Measurements from ENCODE around the gene RPS6KA2.

The RPS6KA2 gene

DNA sequence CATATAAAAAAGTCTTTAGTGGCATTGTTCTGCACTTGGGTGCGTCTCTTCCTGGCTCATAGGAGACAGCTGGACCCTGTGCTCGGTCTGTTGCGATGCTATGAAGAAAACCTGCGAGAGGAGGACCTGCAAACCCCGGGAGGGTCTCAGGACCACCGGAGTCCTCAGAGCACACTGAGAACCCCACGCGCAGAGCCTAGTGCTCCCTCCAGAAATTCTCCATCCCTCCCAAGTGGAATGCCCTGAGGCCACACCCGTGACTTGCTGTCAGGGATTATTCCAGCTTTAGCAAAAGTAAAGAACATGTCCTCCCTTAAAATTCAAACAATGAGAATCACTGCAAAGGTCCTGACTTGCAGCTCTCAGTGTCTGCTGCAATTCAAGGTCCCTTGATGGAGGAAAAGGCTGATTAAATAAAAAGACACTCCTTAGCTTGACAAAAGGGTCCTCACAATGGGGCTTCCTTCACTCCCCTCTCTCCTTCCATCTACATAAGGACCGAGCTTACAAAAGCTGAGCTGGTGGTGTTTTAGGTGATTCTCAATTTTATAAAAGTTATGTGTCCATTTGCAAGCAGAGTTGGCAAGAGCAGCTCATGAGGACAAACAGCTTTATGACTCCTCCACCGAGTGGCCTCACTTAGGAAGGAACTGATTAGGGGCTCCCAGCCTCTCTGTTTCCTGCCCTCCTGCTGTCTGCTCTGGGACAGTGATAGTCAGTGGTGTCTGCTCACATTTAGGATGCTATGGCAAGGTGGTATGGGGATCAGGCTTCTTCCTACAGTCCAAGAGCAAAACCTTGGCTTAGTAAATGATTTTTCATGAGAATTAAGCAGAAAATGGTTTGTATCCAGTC lies 137.5 kb downstream of the RPS6KA2 start:
- no peak for DNase-seq (ENCODE audit: low read depth in 2 of 3, low spot score in 2 of 3)

DNA sequence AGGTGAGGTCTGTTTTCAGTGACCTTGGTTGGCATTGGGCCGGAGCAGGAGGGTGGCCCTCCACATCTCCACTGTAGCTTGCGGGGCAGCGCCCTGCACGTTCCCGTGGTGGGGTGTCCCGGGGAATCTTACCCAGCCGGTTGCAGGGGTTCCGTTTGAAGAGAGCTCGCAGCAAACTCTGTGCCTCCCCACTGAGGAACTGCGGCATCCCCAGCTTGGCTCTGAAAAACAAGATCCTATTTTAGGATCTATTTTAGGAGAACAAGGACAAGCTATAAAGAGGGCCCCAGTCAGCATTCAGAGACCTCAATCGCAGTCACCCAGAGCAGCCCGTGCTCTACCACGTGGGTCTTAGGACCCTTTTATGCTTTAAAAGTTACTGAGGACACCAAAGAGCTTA lies 138.3 kb downstream of the RPS6KA2 start:
- DNase-seq (ENCODE audit: low read depth in 2 of 3, low spot score in 2 of 3): no peak

DNA sequence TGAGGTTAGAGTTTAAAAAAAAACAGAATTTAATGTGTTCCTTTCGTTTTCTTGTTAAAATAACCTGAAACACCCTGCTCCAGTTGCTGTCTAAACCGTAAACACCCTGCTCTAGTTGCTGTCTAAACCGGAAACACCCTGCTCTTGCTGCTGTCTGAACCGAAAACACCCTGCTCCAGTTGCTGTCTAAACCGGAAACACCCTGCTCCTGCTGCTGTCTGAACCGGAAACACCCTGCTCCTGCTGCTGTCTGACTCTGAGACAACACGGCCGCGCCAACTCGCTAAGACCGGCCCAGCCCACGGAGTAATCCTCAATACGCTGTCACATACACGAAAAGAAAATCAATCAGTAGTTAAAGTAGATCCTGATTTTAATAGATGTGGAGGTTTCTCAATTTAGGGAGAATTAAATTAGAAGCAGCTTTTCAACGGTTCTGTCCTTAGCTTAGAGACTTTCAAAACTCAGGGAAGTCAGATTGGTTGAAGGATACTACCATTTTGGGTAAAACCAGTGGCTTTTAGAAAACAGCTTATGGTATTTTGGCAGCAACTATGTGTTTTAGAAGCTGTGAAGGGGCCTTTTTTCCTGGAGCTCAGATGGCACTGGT lies 138.9 kb downstream of the RPS6KA2 start:
- DNase-seq (ENCODE audit: low read depth in 2 of 3, low spot score in 2 of 3): peak in 2 of 3 experiments; percentile 43 to 44

DNA sequence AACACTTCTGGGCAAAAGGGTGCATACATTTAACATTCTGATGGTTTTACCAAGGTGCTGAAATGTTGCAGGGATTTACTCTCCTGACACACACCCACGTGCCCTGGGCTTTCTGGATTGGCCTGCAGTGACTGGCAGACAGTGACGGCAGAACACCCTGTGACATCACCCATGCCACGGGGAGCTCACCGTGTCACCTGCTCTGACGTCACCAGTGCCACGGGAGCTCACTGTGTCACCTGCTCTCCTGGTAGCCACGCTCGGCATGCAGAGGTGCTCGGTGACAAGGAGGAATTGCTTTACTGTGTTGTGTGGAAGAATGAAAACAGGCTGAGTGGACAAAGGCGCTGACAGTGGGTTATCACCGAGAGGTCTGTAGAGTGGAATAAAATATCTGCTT lies 139.9 kb downstream of the RPS6KA2 start:
- DNase-seq (ENCODE audit: low read depth in 2 of 3, low spot score in 2 of 3): no peak

DNA sequence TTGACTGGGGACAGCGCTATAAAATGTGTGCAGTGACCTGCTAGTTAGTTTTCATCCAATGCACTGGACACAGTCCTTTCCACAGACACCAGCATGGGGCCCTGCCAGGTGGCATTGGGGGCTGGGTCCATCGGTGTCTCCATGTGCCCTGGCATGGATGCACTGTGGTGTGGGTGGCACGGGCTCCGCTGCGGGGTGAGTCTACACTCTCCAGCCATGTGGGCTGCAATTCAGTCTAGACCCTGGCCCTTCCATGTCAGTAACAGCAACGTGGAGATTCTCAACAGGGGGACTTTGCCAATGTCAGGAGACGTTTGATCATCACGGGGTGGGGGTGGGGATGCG lies 140.5 kb downstream of the RPS6KA2 start:
- no peak for DNase-seq (ENCODE audit: low read depth in 2 of 3, low spot score in 2 of 3)

DNA sequence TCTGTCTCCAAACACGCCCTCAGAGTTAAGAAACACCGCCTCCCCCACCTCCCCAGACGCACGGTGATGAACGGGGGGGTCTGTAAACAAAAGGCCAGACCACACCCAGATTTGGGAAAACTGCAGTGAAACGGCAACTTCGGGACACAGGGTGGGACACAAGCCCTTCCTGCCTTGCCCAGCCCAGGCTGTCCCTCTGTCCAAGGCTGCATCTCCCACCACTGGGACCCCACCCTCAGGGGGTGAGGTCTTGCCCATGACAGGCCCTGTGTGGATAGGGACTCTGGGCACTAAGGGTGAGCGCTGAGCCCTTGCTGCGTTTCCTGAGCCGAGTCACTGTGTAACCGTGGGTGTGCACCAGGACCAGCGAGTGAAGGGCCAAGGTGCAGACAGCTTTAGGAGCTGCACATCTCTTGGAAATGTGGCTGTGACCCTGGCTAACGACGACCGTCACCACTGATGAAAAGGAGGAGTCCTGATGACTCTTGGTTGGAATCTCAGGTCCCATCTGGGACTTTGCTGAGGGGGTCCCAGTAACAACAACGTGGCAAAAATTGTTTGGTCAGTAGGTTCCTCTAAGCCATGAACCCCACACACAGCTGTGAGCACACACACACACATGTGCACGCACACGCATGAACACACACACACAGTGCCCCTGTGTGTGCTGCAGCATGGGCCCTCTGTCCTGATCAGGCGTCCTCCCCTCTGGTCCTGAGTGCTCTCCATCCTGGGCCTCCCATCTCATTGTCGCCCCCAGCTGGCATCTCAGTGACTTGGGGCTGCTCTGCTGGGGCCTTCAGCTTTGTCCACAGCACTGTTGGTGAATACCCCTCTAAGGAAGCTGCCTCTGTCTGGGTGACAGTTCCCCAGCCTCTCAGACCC lies 141.2 kb downstream of the RPS6KA2 start:
- no peak for DNase-seq (ENCODE audit: low read depth in 2 of 3, low spot score in 2 of 3)

DNA sequence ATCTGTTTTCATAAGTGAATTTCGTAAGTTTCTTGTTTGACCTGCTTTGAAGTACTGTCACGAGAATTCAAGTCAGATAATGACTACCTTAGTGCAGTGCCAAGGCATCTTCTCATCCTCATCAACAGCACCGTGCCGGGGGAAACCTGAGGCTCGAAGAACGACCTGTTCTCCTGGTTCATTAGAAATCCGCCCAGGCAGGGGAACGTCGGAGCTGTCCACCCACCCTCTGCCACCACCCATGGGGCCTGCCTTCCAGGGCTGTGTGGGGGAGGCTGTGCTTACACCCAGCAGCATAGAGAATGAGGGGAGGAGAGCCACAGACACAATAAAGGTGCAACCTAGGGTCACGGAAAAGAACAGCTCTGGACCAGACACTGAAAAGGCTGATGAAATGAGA lies 142.2 kb downstream of the RPS6KA2 start:
- DNase-seq (ENCODE audit: low read depth in 2 of 3, low spot score in 2 of 3): no peak

DNA sequence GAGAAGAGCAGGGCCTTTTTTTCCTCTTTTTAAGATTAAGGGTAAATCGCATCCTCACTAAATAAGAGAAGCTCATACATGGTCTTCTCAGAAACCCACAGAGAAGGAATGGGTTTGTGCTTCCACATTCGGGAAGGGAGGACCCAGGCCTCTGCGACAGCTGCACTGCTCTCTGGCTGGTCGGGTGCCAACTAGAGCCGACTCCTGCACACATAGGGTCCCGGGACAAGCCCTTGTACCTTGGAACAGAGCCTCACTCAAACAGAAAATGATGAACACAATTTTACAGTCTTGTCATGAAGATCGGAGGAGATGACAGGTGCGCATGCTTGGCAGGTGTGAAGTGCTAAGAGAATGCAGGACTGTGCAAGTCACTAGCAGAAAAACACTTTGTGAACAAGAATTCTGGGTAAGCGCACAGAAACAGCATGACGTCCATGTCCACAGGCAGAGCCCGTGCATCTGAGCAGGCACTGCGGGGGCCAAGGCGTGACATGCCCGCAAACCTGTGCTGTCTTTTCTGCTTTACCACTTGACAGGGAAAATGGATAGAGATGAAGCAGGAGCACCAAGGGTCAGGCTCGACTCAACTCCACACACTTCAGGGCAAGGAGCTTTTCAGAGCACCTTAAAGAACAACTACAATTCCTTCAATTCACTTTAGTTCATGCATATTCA lies 143.3 kb downstream of the RPS6KA2 start:
- no peak for DNase-seq (ENCODE audit: low read depth in 2 of 3, low spot score in 2 of 3)

DNA sequence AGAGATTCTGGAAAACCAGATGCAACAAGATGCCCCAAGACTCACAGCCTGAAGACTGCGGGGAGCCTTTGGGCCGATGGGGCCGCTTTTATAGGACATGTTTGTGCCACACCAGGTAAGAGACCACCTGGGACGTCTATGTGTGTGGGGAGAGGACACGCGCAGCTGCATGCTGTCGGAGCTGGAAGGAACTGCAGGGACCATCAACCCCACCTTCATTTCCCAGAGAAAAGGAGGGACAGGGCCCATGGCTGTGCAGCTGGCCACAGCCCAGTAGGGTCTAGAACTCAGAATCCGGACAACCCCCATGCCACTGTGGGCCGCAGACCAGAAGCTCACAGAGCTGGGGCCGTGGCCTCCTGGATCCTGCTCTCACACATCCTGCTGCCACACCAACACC lies 144.0 kb downstream of the RPS6KA2 start:
- no peak for DNase-seq (ENCODE audit: low read depth in 2 of 3, low spot score in 2 of 3)

DNA sequence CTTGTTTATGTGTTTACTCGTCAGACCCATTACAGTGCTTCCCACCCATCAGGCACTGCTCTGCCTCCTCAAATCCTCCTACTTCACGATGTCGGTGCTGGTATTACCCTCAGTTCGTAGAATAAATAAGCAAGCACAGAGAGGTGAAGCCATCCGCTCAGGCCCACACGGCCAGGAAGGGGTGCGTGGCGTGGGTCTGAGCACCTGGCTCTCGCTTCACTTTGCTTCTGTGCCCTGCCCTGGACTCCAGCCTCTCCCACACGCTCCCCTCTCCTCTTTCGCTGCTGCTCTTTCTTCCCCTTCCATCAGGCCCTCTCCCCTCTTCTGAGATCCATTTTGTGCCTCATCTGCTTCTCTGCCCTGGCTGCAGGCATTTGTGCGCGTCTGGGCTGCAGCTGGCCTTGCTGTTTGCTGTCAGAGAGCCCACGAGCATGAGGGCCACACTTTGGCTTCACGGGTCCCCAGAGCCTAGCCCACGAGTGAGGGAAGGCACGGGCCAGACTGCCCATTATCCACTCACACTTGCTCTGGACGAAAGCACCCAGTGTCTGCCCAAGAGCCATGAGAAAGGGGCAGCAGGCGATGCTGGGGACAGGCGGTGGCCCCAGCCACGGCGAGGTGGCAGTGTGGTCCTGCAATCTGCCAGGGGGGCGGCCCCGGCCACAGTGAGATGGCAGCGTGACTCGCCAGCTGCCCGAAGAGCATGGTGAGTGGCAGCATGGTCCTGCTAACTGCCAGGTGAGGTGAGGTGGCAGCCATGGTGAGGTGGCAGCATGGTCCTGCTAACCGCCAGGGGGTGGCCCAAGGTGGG lies 148.1 kb downstream of the RPS6KA2 start:
- no peak for DNase-seq (ENCODE audit: low read depth in 2 of 3, low spot score in 2 of 3)

DNA sequence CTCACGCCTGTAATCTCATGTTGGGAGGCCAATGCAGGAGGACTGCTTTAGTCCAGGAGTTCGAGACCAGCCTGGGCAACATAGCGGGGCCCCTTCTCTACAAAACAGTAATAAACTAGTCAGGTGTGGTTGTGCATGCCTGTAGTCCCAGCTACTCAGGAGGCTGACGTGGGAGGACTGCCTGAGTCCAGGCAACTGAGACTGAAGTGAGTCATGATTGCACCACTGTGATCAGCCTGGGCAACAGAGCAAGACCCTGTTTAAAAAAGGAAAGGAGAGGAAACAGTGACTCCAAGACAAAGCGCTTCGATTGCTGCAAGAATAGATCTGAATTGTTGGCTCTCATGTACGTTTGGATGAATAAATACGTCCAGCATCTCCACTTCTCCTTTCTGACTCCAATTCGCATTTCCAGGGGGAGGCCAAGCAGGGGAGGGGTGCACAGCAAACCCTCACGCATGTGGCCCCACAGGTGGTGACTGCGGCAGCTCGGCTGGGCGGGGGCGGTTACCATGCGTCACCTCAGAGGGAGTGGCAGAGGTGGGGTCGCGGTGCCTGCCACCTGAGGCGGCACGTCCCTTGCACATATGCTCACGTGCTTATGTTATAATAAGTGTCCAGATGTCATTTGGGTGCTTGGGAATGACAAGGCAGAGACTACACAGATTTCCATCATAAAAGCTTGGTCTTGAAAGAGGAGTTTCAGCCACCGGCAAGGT lies 149.2 kb downstream of the RPS6KA2 start:
- DNase-seq (ENCODE audit: low read depth in 2 of 3, low spot score in 2 of 3): no peak

DNA sequence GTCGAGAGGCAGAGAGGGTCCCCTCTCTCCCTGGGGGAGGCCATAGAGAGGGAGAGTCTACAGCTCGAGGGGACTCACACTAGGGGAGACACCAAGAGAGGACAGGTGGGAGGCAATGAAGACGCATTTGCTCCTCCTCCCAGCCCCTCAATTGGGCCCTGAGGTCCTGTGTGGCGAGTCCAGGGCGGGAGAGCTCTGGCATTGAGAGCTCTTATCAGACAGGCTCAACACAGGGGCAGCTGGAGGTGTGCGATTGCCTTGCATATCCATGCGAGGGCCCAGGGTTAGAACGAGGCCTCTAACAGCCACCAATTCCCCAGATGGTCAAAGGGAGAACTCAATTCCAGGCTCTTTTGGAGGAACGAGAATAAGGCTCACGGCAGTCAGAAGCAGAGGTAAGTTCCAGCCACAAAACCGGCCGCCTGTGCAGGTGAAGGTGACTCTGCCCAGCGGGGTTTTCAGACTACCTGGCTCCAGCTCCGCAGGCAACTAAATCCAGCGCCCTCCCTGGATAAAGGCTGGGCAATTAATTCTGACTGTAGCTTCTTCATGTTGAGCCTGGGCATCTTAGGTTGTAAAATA lies 150.3 kb downstream of the RPS6KA2 start:
- no peak for DNase-seq (ENCODE audit: low read depth in 2 of 3, low spot score in 2 of 3)

DNA sequence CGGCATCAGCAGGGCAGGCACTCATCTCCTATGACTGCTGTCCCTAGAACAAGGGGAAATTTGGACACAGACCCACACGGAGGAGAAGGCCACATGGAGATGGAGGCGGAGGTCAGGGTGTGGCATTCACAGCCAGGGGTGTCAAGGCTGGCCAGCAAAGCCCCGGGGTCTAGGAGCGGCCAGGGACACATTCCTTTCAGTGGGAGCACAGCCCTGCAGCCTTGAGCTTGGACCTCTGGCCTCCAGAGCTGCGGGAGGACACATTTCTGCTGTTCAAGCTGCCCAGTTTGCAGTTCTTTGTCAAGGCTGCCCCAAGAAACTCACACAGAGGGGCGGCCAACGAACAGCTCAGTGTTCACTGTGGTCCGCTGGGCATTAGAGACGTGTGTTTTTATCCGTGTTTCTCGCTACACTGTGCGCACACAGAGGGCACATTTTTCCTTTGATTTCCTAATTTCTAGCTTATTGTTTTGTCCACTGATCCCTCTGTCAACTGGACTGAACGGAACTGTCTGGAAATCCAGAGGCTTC lies 150.9 kb downstream of the RPS6KA2 start:
- DNase-seq (ENCODE audit: low read depth in 2 of 3, low spot score in 2 of 3): no peak

DNA sequence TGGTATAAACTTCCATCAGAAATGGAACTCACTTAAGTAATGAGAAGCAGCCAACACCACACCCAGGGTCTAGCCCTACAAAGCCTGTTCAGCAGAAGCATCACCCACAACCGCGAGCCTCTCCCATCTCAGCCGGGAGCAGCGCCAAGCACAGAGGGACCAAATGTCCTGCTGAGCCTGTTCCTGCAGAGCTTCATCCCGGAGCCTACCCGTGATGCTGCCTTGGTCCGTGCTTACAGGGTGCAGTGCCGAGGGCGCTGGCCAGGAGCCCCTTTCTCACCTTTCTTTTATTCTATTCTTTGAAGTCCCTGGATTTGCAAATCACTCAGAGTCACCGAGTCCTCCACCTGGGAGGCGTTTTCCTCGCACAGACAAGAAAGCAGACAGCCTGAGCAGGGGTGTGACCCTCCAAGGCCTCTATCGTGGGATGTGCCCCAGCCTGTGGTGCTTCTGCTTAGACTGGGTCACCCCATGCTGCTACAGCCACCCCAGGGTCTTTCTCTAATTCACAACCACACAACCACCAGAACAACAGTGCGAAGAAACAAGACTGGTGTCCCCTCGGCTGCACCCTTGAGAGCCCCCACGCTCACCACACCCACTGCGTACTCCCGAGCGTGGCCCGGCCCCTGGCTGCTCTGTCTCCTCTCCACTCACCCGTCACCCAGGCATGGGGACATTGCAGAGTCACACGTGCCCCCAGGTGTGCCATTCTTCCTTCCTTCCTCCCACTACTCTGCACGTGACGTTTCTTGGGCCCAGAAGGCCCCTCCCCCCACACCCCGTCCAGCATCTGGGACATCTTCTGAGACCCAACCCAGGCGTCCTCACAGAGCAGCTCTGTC lies 152.1 kb downstream of the RPS6KA2 start:
- no peak for DNase-seq (ENCODE audit: low read depth in 2 of 3, low spot score in 2 of 3)

DNA sequence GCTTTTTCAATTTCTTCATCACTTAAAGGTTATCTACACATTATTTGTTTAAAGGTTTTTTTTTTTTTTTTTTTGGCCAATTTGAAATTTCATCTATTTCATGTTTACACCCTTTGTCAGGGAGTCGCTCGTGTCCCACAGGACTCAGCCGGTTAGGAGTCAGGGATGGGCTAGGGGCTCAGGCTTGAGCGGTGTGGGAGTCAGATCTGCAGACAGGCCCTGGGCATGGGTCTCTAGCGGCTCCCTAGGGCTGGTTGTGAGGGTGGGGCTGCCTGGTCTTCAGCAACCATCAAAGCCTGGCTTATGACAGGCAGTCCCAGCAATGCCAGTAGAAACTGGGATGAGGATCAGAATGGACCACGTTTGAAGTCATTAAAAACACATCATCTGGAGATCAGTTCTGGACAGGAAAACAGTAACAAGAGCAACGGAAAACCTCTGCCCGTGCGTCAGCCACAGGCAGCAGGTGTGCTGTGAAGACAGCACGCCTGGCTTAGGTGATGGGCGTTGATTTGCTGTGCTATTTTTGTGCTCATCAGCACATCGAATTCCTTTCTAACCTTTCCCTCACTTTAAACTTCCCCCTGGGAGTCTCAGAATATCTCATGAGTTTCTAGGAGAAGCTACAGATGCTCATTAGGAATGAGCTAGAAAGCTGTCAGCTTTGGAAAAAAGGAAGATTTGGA lies 153.0 kb downstream of the RPS6KA2 start:
- no peak for DNase-seq (ENCODE audit: low read depth in 2 of 3, low spot score in 2 of 3)

DNA sequence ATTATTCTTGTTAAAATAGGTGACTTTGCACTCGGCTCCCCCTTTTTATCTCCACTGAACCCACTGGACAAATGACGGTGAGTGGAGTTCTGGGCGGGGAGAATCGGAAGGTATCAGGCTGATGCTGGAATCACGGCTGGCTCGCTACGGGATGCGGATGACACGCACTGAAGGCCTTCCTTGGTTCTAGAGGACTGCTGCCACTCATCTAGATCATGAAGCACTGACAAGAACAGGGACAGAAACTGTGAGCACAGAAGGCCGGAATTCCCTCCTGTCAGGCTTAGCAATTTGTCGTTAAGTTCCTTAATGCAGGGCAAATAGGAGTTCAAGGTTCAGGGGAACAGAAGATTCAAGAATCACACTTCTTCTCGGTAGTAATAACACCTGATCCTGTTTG lies 154.4 kb downstream of the RPS6KA2 start:
- DNase-seq (ENCODE audit: low read depth in 2 of 3, low spot score in 2 of 3): no peak

DNA sequence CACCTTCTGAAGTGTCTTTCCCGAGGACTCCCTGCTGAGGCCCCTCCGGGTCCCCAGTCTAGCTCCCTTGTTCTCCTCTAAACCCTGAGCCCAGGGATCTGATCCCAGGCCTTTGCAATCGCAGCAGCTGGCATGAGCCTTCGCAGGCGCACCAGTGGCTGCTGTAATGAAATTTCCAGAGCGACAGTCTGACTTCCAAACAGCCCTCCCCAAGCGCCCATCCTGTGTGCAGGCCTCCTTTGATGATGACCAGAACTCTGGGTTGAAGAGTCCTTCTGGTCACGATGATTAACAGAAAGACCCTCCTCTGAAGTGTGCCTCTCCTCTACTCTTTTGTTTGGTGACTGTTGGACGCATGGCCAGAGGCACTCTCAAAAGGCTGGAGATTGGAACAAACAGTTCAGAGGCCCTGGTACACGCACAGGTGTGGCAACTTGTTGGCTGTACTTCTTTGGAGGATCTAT lies 155.2 kb downstream of the RPS6KA2 start:
- no peak for DNase-seq (ENCODE audit: low read depth in 2 of 3, low spot score in 2 of 3)
